ENCODE data around the gene CUBN.

CUBN gene

DNA sequence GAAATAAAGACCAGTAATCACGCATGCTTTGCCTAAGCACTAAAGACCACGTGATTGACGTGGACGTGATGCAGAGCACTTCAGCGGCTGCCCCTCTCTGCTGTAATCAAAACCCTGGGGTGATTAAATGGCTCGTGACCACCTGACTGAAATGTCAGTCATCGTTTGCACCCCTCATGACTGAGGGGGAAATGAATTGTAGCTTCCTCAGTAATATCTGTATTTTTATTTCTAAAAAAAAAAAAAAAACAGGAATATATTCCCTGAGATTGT, 164.3 kb downstream of the CUBN start:
- in situ Hi-C loops (cut with MboI; ENCODE audit: low sequenced_read_pairs), result no loop called here

- in situ Hi-C loops (cut with MboI; ENCODE audit: low sequenced_read_pairs), result no loop called here
These were observed 164.9 kb downstream of the CUBN start for GRCh38 chr10:16964576-16965343.

GRCh38 chr10:16960551-16960950, 169.1 kb downstream of the CUBN start:
- in situ Hi-C loops (cut with MboI; ENCODE audit: low sequenced_read_pairs), result no loop called here

- in situ Hi-C loops (cut with MboI; ENCODE audit: low sequenced_read_pairs), result no loop called here
These were observed 172.6 kb downstream of the CUBN start for GRCh38 chr10:16957038-16957437.

DNA sequence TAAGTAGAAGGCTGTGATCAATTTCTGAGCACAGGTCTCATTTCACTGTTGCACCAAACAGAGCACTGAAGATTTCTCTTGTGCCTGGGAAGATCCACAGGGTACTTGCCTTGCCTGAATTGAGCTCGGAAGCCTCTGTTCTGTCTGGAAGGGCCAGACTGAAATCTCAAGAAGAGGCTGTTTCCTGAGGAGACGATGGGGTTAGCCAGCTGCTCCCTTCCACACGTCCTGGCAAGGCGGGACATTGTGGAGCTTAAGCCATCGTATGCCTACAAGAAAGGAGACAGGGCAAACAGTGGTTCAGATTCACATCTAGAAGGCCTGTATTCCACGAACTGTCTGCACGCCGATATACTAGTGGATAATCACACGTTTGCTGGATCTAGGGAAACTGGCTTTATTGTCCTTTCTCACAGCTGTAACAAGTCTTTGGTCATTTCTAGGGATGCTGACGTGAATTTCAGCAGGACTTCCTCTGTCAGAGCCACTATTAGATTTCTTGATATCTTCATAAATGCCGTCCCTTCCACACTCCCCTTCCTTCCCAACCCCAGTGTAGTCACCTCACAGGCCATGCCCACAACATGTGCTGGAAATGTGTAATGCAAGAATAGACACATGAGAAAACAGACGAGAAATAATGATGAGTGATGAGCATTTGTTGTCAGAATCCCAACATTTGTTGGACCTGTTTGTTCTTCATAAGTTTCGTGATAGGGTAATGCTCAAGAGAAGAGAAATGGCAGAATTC, 175.2 kb downstream of the CUBN start:
- in situ Hi-C loops (cut with MboI; ENCODE audit: low sequenced_read_pairs), result no loop called here

DNA sequence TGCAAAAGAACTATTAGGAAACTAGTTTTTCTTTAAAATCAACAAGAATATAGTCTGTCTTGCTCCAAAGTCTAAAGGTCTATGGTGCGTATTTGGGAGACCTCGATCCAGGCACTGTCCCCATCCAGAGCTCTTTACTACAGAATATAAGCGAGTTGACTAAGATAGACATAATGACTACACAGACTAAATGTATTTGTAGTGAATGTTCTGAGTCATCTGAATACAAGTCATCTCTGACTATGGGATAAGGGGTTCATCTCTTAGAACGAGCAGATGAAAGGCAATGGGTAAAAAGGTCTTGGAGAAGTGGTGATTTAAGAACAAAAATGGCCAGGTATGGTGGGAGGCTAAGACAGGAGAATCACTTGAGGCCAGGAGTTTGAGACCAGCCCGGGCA, 176.3 kb downstream of the CUBN start:
- in situ Hi-C loops (cut with MboI; ENCODE audit: low sequenced_read_pairs), result no loop called here

GRCh38 chr10:16952610-16953009, 177.0 kb downstream of the CUBN start:
- in situ Hi-C loops (cut with MboI; ENCODE audit: low sequenced_read_pairs), result no loop called here

DNA sequence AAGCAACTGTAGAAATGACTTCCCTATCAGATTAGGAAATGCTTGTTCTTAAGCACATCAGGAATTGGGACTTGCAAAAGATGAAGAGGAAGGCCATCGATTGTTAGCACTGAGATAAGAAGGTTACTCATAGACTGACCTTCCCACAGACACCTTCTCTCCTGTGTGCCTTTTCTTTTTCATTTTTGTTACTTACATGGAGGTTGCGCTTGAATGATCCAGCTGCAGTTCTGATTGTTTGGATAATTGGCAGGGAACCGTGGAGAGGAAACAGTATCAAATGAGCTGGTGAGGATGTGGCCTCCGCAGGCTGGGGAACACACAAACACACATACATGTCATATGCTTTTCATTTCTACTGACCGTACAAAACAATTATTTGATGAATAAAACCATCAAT, 177.5 kb downstream of the CUBN start:
- in situ Hi-C loops (cut with MboI; ENCODE audit: low sequenced_read_pairs), result no loop called here

DNA sequence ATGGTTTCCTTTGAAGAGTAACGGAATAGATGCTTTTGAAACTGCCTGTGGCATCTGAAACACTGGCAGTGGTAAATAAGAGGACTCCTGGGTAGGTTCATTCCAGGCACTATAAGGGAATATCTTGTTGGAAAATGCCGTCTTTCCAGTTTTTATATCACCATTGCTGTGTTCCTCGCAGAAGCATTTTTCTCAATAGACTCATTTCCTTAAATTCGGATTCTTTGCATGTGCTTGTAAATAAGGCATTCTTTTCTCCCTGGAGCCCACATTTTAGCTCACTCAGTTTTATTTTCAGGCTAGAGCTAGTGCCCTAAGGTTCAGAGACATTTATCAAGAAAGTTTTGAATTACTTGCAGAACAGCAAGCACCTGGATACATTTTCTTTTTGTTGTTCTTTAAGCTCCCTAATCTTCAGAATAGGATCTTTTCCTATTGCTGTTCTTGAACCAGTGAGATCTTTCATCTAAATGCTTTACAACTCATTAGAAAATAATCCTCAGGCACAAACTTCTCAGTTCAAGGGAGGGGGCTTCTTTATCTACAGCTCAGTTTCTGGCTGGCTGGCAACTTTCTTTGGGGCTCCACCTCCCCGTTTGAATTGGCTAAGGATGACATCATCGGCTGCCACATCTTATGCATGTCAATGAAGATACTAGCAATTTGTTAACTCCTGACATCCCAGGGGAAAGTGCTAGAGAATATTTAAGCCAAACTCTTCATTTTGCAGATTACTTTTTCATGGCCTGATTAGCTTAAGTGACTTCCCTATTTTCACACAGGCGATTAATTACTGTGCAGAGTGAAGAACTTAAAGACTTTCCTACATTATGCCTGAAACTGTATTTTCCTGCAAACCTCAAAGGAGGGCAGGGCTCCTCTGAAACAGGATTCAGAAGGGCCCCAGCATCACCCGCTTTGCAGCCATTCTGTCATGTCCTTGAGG, 178.7 kb downstream of the CUBN start:
- in situ Hi-C loops (cut with MboI; ENCODE audit: low sequenced_read_pairs), result no loop called here

DNA sequence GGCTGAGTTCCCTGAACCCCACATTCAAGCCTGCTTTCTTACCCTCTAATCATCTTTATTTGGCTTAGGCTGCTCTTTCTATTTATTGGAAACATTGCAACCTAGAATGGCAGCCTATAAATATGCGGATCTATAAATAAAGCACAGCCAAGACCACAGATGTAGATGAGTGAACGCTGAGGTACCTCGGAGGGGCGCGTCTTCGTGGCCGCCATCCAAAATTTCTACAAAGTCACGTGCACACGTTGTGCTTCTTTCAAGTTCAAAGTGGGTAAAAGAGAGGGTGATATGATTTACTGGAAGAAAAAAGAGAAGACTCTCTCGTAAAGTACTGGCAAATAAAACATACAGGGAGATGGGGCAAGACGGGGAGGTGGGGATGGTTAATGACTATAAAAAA, 179.8 kb downstream of the CUBN start:
- in situ Hi-C loops (cut with MboI; ENCODE audit: low sequenced_read_pairs), result no loop called here

- in situ Hi-C loops (cut with MboI; ENCODE audit: low sequenced_read_pairs), result no loop called here
These were observed 181.2 kb downstream of the CUBN start for GRCh38 chr10:16948361-16948760.

DNA sequence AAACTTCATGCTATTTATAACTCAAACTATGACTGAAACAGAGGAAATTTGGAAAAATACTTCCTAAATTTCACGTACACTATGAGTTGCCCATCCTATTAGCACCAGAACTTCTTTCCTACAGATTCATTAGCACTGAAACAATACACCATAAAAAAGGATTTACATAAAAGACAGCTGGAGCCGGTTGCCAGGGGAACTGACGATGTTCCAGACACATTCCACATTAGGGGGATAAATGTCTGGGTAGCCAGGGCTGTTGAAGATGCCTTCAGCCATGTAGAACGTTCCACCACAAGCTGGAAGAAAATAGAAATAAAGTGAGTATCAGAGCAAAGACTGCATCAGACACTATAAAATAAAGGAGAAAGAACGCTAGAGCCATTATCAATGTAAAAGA, 182.5 kb downstream of the CUBN start:
- in situ Hi-C loops (cut with MboI; ENCODE audit: low sequenced_read_pairs), result no loop called here

DNA sequence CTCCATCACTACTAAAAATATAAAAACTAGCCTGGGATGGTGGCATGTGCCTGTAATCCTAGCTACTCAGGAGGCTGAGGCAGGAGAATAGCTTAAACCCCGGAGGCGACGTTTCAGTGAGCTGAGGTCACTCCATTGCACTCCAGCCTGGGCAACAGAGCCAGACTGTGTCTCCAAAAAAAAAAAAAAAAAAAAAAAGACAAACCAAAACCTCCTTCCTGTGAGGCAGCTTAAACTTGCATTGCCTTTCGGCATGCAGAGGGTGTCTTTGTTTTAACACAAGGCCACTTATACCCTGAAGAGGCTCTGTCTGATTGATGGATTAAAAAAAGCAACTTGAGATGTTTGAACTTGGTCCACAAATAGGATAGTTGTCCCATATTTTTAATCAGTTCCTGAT, 184.0 kb downstream of the CUBN start:
- in situ Hi-C loops (cut with MboI; ENCODE audit: low sequenced_read_pairs), result no loop called here

- in situ Hi-C loops (cut with MboI; ENCODE audit: low sequenced_read_pairs), result no loop called here
These were observed 184.6 kb downstream of the CUBN start for GRCh38 chr10:16944986-16945385.

DNA sequence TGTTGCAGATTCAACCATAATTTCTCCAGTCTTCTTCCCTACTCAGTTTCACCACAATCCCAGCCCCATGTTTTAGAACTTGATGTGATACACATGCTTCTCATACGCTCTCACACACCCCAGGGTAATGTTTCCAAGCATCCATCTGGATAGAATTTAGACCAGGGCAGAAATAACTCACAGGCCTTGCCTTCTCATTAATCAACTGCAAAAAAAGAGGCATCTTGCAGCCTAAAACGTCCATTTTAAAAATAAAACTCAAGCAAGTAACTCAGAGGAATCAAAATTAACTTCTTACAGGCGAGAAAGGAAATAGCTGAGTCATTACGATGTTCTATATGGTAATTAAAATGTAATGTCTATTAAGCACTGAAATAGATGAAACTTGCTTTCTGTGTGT, 185.2 kb downstream of the CUBN start:
- in situ Hi-C loops (cut with MboI; ENCODE audit: low sequenced_read_pairs), result no loop called here

DNA sequence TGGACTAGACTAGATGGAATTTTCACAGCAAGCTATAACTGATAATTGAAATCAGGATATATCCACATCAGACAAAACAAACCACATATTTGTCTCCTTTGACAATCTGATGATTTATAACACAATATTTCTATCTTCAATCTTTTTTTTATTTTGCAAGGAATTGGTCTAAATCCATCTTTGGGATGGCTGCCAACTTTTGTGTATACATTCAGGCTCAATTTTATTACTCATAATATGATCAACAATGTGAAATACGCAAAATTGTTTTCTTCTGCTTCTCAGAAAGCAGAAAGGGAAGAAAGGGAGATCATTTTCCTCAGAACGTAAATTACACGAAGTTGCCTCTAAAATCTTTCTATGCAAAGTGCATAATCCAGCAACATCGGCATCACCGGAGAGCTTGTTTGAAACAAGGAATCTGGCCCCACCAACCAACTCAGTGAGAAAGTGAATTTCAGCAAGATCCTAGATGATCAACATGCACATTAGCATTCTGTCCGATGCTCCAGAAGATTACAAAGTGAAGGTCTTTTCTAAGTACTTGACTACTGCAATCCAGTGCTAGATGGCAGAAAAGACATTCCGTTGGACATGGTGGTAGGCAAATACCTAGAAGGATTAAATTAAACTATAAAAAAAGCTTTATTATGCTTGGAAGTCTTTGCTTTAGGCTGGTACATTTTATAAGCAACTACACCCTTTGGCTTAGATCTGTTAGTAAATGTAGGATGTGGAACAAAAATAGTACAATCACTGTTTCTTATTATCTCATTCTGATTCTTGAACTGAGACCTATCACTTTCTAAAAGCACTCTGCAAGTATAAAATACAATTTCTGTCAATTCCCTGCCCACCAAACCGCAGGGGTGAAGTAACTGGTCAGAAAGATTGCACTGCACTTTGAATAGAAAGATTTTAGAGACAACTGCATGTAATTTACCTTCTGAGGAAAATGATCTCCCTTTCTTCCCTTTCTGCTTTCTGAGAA, 186.0 kb downstream of the CUBN start:
- in situ Hi-C loops (cut with MboI; ENCODE audit: low sequenced_read_pairs), result no loop called here

DNA sequence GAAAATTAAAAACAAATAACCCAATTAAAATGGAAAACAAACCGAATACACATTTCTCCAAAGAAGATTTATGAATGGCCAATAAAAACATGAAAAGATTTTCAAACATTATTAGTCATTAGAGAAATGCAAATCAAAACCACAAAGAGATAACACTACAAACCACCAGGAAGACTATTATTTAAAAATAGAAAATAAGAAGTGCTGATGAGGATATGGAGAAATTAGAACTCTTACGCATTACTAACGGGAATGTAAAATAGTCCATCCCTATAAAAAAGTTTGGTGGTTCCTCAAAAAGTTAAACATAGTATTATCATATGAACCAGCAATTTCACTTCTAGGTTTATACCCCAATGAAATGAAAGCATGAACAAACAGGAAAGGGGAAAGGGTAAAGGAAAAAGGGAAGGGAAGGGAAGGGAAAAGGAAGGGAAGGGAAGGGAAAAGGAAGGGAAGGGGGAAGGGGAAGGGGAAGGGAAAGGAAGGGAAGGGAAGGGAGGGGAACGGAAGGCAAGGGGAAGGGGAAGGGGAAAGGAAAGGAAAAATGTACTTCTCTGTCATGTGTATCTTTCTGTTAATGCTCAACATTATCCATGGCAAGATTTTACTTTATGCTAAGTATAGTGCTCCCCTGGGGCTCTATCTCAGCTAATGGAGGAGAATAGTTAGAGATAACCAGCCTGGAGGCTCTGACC, 187.1 kb downstream of the CUBN start:
- in situ Hi-C loops (cut with MboI; ENCODE audit: low sequenced_read_pairs), result no loop called here

- in situ Hi-C loops (cut with MboI; ENCODE audit: low sequenced_read_pairs), result no loop called here
These were observed 187.7 kb downstream of the CUBN start for GRCh38 chr10:16941870-16942269.

DNA sequence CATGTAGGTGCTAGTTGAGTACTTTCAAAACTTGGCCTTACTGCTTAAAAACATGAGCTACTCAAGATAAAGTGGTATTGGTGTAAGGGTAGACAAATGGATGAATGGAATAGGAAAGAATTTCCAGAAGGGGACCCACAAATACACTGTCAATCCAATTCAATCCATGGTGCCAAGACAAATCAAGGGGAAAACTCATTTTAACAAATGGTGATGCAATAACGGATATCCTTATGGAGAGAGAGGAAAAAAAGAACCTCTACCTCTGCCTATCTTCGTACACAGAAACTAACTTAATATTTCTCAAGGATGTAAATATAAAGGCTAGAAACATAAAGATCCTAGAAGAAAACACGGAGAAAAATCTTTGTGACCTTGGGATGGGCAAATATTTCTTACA, 188.5 kb downstream of the CUBN start:
- in situ Hi-C loops (cut with MboI; ENCODE audit: low sequenced_read_pairs), result no loop called here

- in situ Hi-C loops (cut with MboI; ENCODE audit: low sequenced_read_pairs), result no loop called here
These were observed 190.7 kb downstream of the CUBN start for GRCh38 chr10:16938952-16939351.
